ENCODE data around the gene GPR45. TPM values are rescaled to one million over a fixed set of nuclear protein-coding genes. Genes with fewer than 3 reads are reported as not detected.
"Not testable (repeated sequence)": the region's sequence is repeated elsewhere in the genome, so short reads cannot be mapped to it uniquely, and the experiment has no call there.

Gene GPR45
- total RNA-seq, 1 donor, result not detected

- no peak for DNase-seq (ENCODE audit: insufficient read length, low spot score, missing footprints)
- Histone ChIP-seq H3K27me3 (ENCODE audit: insufficient read depth, low read length) (peaks cover 9% of the 10 kb centered on the region), H3K36me3 (ENCODE audit: insufficient read depth, low read length) (no peaks in the 10 kb centered on the region), H3K9me3 (ENCODE audit: low read depth, low read length) (no peaks in the 10 kb centered on the region), H3K4me1 (ENCODE audit: insufficient read depth, low read length) (no peaks in the 10 kb centered on the region), H3K79me2 (ENCODE audit: insufficient read depth, low read length) (no peaks in the 10 kb centered on the region), H3K27ac (ENCODE audit: low read depth, low read length) (no peak overlapping the region), H3K4me3 (ENCODE audit: insufficient read depth, low read length) (no peak overlapping the region), H2AFZ (ENCODE audit: low read length) (no peak overlapping the region), H4K20me1 (ENCODE audit: insufficient read depth, low read length) (no peaks in the 10 kb centered on the region), H3K4me2 (ENCODE audit: insufficient read depth, low read length) (no peak overlapping the region)
- TF ChIP-seq, protein P1, sequence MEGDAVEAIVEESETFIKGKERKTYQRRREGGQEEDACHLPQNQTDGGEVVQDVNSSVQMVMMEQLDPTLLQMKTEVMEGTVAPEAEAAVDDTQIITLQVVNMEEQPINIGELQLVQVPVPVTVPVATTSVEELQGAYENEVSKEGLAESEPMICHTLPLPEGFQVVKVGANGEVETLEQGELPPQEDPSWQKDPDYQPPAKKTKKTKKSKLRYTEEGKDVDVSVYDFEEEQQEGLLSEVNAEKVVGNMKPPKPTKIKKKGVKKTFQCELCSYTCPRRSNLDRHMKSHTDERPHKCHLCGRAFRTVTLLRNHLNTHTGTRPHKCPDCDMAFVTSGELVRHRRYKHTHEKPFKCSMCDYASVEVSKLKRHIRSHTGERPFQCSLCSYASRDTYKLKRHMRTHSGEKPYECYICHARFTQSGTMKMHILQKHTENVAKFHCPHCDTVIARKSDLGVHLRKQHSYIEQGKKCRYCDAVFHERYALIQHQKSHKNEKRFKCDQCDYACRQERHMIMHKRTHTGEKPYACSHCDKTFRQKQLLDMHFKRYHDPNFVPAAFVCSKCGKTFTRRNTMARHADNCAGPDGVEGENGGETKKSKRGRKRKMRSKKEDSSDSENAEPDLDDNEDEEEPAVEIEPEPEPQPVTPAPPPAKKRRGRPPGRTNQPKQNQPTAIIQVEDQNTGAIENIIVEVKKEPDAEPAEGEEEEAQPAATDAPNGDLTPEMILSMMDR (IDR thresholded peaks at IDR 0.05; ENCODE audit: extremely low read depth, low read depth, low read length), result no peak
Measured at GRCh38 chr2:105249181-105249580, 7.6 kb downstream of the GPR45 start.

DNA sequence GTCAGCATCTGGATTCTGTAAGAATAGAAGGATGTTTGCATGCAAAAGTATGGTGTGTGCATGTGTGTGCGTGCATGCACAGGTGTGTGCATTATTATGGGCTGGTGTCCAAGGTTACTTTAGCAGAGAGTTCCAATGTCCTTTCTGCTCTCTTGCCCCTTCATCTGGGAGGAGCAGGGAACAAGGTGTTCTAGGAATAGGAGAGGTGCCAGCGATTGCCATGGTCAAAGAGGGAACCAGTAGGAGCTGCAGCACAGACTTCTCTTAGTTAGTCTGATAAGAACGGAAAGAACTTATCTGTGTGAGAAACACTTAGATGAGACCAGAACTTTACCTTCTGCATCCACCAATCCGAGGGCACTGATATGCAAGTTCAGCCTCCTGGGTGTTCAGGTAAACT, 8.3 kb downstream of the GPR45 start:
- Histone ChIP-seq H3K4me1 (ENCODE audit: insufficient read depth, low read length) (no peaks in the 10 kb centered on the region), H3K9me3 (ENCODE audit: low read depth, low read length) (no peaks in the 10 kb centered on the region), H3K27ac (ENCODE audit: low read depth, low read length) (no peak overlapping the region), H3K4me3 (ENCODE audit: insufficient read depth, low read length) (no peak overlapping the region), H4K20me1 (ENCODE audit: insufficient read depth, low read length) (no peaks in the 10 kb centered on the region), H3K79me2 (ENCODE audit: insufficient read depth, low read length) (no peaks in the 10 kb centered on the region), H3K36me3 (ENCODE audit: insufficient read depth, low read length) (no peaks in the 10 kb centered on the region), H3K4me2 (ENCODE audit: insufficient read depth, low read length) (no peak overlapping the region), H2AFZ (ENCODE audit: low read length) (no peak overlapping the region), H3K27me3 (ENCODE audit: insufficient read depth, low read length) (peaks cover 9% of the 10 kb centered on the region)
- TF ChIP-seq, protein P1 (IDR thresholded peaks at IDR 0.05; ENCODE audit: extremely low read depth, low read depth, low read length), result no peak
- no peak for DNase-seq (ENCODE audit: insufficient read length, low spot score, missing footprints)

- not testable (repeated sequence) for H3K9me3 ChIP-seq (ENCODE audit: low read depth, low read length); H3K27me3 ChIP-seq (ENCODE audit: insufficient read depth, low read length); H3K79me2 ChIP-seq (ENCODE audit: insufficient read depth, low read length); DNase-seq (ENCODE audit: insufficient read length, low spot score, missing footprints); H2AFZ ChIP-seq (ENCODE audit: low read length); H3K36me3 ChIP-seq (ENCODE audit: insufficient read depth, low read length); H3K4me2 ChIP-seq (ENCODE audit: insufficient read depth, low read length); H4K20me1 ChIP-seq (ENCODE audit: insufficient read depth, low read length); H3K4me1 ChIP-seq (ENCODE audit: insufficient read depth, low read length); H3K27ac ChIP-seq (ENCODE audit: low read depth, low read length); H3K4me3 ChIP-seq (ENCODE audit: insufficient read depth, low read length)
Measured at GRCh38 chr2:105251016-105251648, 9.6 kb downstream of the GPR45 start.

GRCh38 chr2:105252271-105252670, 10.7 kb downstream of the GPR45 start:
- no peaks in the 10 kb centered on the region for H4K20me1 ChIP-seq (ENCODE audit: insufficient read depth, low read length)
- no peak overlapping the region for H3K4me2 ChIP-seq (ENCODE audit: insufficient read depth, low read length)
- TF ChIP-seq, protein P1 (IDR thresholded peaks at IDR 0.05; ENCODE audit: extremely low read depth, low read depth, low read length), result no peak
- H3K4me3 ChIP-seq (ENCODE audit: insufficient read depth, low read length), result no peak overlapping the region
- peaks cover 9% of the 10 kb centered on the region for H3K27me3 ChIP-seq (ENCODE audit: insufficient read depth, low read length)
- H2AFZ ChIP-seq (ENCODE audit: low read length), result no peak overlapping the region
- H3K27ac ChIP-seq (ENCODE audit: low read depth, low read length), result no peak overlapping the region
- H3K4me1 ChIP-seq (ENCODE audit: insufficient read depth, low read length), result no peaks in the 10 kb centered on the region
- DNase-seq (ENCODE audit: insufficient read length, low spot score, missing footprints), result no peak
- H3K79me2 ChIP-seq (ENCODE audit: insufficient read depth, low read length), result no peaks in the 10 kb centered on the region
- H3K36me3 ChIP-seq (ENCODE audit: insufficient read depth, low read length), result no peaks in the 10 kb centered on the region
- H3K9me3 ChIP-seq (ENCODE audit: low read depth, low read length), result no peaks in the 10 kb centered on the region
